NCI-H1105 (cell line): Measurements from ENCODE around the gene NIPSNAP2.
"Not testable (repeated sequence)": the region's sequence is repeated elsewhere in the genome, so short reads cannot be mapped to it uniquely, and the experiment has no call there.

Experiments
- DNase-seq: peaks from one replicate; lab custom pipeline; 2025; lab: John Stamatoyannopoulos, UW

The NIPSNAP2 gene

GRCh38 chr7:56046721-56047445 is 82.5 kb downstream of the NIPSNAP2 start:
- no peak for DNase-seq

DNA sequence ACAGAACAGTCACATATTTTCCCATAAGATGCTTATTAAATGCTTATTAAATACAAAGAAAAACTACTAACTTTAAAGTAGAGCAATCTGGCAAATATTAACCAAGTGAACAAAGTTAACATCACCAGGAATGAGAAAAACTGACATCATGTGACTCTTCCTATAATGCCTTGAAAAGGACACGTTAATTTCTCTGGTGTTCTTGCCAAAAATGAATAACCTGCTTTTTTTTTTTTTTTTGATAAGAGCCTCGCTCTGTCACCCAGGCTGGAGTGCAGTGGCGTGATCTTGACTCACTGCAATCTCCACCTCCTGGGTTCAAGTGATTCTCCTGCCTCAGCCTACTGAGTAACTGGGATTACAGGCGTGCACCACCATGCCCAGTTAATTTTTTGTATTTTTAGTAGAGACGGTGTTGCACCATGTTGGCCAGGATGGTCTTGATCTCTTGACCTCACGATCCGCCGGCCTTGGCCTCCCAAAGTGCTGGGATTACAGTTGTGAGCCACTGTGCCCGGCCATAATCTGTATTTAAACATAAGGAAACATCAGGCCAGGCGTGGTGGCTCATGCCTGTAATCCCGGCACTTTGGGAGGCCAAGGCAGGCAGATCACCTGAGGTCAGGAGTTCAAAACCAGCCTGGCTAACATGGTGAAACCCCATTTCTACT is 83.2 kb downstream of the NIPSNAP2 start:
- not testable (repeated sequence) for DNase-seq

DNA sequence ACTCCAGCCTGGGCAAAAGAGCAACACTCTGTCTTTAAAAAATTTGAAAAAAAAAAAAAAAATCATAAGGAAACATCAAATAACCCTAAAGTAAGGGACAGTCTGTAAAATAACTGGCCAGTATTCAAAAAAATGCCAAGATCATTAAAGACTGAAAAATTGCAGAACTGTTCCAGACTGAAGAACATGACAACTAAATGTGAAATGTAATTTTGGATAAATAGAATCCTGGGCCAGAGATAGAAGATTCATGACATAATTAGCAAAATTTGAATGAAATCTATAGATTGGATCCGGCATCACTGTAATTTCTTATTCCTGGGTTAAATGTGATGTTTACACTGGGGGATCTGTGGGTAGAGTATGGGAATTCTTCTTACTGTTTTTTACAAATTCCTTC is 83.9 kb downstream of the NIPSNAP2 start:
- DNase-seq = no peak

- peak; percentile 49 for DNase-seq
These were observed 84.4 kb downstream of the NIPSNAP2 start for GRCh38 chr7:56048763-56049162.
